Activated CD4-positive, alpha-beta T cell treated with anti-CD3 and anti-CD28 coated beads, Interleukin-2, amount 10 ng/mL, durations not matched to agents 24 days and 14 days (primary cell): ENCODE data around the gene TTPAL. TPM values are rescaled to one million over a fixed set of nuclear protein-coding genes. Genes with fewer than 3 reads are reported as not detected.

Experiments used
- DNase-seq: peaks from one replicate; pipeline ENCODE4 v3.0.0; 2022
- H3K27ac Mint-ChIP-seq: one replicate; pipeline ENCODE4 v1.8.0; 2022; ENCODE audit warnings: mild to moderate bottlenecking, mixed read lengths
- H3K27me3 Mint-ChIP-seq: one replicate; pipeline ENCODE4 v1.8.0; 2022; ENCODE audit warnings: mixed read lengths
- H3K36me3 Mint-ChIP-seq: one replicate; pipeline ENCODE4 v1.8.0; 2022; ENCODE audit warnings: low read depth, mild to moderate bottlenecking, mixed read lengths
- H3K4me1 Mint-ChIP-seq: one replicate; pipeline ENCODE4 v1.8.0; 2021; ENCODE audit warnings: mixed read lengths
- H3K4me3 Mint-ChIP-seq: one replicate; pipeline ENCODE4 v1.8.0; 2022; ENCODE audit warnings: mild to moderate bottlenecking, moderate library complexity, mixed read lengths
- H3K9me3 Mint-ChIP-seq: one replicate; pipeline ENCODE4 v1.8.0; 2021; ENCODE audit warnings: mixed read lengths
- intact Hi-C: fragments of 100-400 bp; cut with micrococcal nuclease; formaldehyde crosslinking; loops from one replicate; pipeline ENCODE4 v1.15.1; 2023
- total RNA-seq: library from RNA; stranded (reverse); gene quantifications from 2 replicates; pipeline ENCODE4 v1.2.3, GENCODE V29; 2022

TTPAL gene, protein sequence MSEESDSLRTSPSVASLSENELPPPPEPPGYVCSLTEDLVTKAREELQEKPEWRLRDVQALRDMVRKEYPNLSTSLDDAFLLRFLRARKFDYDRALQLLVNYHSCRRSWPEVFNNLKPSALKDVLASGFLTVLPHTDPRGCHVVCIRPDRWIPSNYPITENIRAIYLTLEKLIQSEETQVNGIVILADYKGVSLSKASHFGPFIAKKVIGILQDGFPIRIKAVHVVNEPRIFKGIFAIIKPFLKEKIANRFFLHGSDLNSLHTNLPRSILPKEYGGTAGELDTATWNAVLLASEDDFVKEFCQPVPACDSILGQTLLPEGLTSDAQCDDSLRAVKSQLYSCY
- 22.6 and 23.2 TPM in 2 replicates for total RNA-seq

DNA sequence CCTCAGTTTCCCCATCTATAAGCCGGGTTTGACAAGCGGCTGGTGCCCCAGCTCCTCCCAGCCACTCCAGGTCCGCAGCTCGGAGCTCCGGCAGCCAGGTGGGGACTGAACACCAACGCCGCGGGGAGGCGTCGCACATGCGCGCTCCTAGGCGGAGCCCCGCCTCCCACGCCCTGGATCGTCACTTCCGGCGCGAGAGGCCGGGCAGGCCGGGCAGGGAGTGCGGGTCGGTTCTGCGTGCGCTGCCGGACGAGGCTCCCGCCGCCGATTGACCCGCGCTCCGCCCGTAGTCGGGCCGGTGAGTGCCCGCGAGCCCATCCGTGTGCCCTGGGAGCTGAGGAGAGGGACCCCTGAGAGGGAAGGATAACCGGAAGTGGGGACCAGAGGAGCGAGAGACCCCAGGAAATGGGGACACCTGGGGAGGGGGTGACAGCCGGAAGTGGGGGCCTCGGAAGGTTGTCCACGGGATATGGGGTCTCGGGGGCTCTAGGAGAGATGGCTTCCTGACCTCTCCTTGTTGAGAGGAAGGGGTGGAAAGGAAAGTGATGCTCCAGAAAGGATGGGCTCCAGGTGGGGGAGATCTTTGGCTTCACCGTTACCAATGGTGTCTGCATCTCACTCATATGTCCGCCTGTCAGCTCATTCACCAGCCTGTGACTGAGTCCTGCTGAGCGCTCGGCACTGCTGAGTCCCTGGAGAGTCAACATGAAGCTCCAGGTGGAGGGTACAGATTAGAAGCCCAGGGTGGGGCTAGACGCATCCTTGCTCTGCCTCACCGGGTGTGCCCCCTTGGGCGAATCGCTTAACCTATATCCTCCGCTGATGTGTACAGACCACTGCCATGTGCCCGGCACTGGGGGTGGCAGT is at the start of gene TTPAL:
TTPAL (plus strand) TSS at position 181 of the 867 bp plus-strand sequence. CDS start 4,126 bp downstream, outside the sequence.
- H3K27ac Mint-ChIP-seq = peak within 1 kb of the TSS; percentile 99
- intact Hi-C loops = loop anchor here (1.0 to 10.0 kb wide), 5 partner anchors 91 to 265 kb away; partner anchors contain the start of genes FITM2 and OSER1

GRCh38 chr20:44425923-44426322 is 49.8 kb upstream of the TTPAL start:
- intact Hi-C loops = no loop called here
- no peak overlapping the region for H3K4me3 Mint-ChIP-seq
- H3K27me3 Mint-ChIP-seq = peaks cover 7% of the 10 kb centered on the region
- H3K9me3 Mint-ChIP-seq = no peaks in the 10 kb centered on the region
- DNase-seq = no peak
- no peaks in the 10 kb centered on the region for H3K4me1 Mint-ChIP-seq
- H3K27ac Mint-ChIP-seq = no peak overlapping the region
- H3K36me3 Mint-ChIP-seq = no peaks in the 10 kb centered on the region

More for the DNA sequence above, at the start of gene TTPAL:
- Mint-ChIP-seq H3K4me3 (peak within 1 kb of the TSS; percentile 99), H3K27me3 (no peaks in the 10 kb centered on the region), H3K4me1 (peaks cover 12% of the 10 kb centered on the region), H3K9me3 (no peaks in the 10 kb centered on the region), H3K36me3 (peaks cover 7% of the 10 kb centered on the region)
- peak; percentile 98 for DNase-seq

- no peak overlapping the region for H3K4me3 Mint-ChIP-seq
- no peaks in the 10 kb centered on the region for H3K9me3 Mint-ChIP-seq
- H3K4me1 Mint-ChIP-seq = no peaks in the 10 kb centered on the region
- peaks cover 4% of the 10 kb centered on the region for H3K27me3 Mint-ChIP-seq
- DNase-seq = no peak
- H3K27ac Mint-ChIP-seq = no peak overlapping the region
- intact Hi-C loops = no loop called here
- H3K36me3 Mint-ChIP-seq = no peaks in the 10 kb centered on the region
Observed at GRCh38 chr20:44426879-44427790, 48.5 kb upstream of the TTPAL start.

DNA sequence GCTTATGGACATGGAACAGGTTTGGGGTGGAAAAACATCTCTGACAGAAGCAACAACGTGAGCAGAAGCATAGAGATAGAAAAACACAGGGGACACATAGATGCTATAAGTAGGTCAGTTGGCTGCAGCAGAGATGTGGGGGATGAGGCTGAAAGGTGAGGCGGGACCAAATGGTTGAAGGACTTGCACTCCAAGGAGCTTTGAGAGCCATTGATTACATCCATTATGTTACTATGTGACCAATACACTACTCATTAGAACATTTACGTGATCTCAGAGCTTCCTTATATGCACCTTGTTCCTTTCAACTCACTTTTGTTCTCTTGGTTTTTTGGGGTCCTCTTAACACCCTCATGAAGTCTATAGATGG is 47.9 kb upstream of the TTPAL start:
- DNase-seq = no peak
- intact Hi-C loops = no loop called here
- Mint-ChIP-seq H3K27ac (no peak overlapping the region), H3K27me3 (peaks cover 6% of the 10 kb centered on the region), H3K9me3 (no peaks in the 10 kb centered on the region), H3K4me1 (no peaks in the 10 kb centered on the region), H3K36me3 (no peaks in the 10 kb centered on the region), H3K4me3 (no peak overlapping the region)

- Mint-ChIP-seq H3K27ac (no peak overlapping the region), H3K36me3 (no peaks in the 10 kb centered on the region), H3K4me3 (no peak overlapping the region), H3K27me3 (peaks cover 11% of the 10 kb centered on the region), H3K9me3 (no peaks in the 10 kb centered on the region), H3K4me1 (no peaks in the 10 kb centered on the region)
- no peak for DNase-seq
- intact Hi-C loops = no loop called here
Observed at GRCh38 chr20:44428174-44429016, 47.3 kb upstream of the TTPAL start.

DNA sequence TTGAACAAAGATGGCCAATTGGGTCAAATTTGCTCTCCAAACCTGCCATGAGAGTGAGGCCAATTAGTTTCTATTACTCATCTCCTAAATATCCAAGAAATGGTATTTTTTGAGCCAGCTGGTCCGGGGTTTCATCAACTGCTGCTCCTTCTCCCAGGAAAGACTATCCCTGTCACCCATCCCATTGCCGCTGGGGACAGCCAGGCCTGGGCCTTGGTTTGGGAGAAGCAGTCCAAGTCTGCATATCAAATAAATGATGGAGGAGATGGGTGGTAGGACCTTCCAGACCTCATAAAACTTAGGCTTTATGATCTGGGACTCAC is 46.7 kb upstream of the TTPAL start:
- no peak overlapping the region for H3K27ac Mint-ChIP-seq
- H3K27me3 Mint-ChIP-seq = peaks cover 12% of the 10 kb centered on the region
- no peaks in the 10 kb centered on the region for H3K36me3 Mint-ChIP-seq
- intact Hi-C loops = no loop called here
- no peak overlapping the region for H3K4me3 Mint-ChIP-seq
- no peak for DNase-seq
- no peaks in the 10 kb centered on the region for H3K4me1 Mint-ChIP-seq
- no peaks in the 10 kb centered on the region for H3K9me3 Mint-ChIP-seq

GRCh38 chr20:44429419-44430269 is 46.0 kb upstream of the TTPAL start:
- no peaks in the 10 kb centered on the region for H3K9me3 Mint-ChIP-seq

DNA sequence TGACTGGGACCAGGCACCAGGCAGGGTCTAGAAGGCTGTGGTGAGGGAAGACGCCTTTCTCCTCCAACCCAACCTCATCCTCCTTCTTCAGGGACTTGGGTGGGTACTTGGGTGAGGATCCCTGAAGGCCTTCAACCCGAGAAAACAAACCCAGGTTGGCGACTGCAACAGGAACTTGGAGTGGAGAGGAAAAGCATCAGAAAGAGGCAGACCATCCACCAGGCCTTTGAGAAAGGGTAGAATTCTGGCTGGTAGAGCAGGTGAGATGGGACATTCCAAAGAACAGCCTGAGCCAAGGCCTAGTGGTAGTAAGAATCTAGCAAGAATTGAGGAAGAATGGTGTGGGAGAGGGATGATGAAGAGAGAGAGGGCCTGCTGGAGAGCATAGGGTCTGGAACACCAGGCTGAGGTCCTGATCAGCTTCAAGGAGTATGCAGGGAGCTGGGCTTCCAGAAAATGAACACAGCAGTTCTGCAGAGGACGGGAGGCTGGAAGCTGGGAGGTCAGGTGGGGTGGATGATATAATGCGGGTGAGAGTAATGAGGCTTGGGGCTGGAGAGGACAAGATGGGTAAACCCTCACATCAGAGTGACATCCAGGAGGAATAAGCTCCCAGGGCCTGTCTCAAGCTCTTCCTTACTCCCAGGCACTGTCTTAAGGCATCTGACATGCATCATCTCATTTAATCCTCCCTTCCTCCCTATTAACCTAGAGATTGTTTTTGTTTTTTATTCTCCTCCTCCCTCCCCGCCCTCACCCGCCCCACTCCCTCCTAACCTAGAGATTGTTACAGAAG is 45.2 kb upstream of the TTPAL start:
- Mint-ChIP-seq H3K4me1 (no peaks in the 10 kb centered on the region), H3K27me3 (peaks cover 13% of the 10 kb centered on the region), H3K9me3 (no peaks in the 10 kb centered on the region), H3K4me3 (no peak overlapping the region), H3K36me3 (no peaks in the 10 kb centered on the region), H3K27ac (no peak overlapping the region)
- no peak for DNase-seq
- intact Hi-C loops = no loop called here

More at GRCh38 chr20:44429419-44430269, 46.0 kb upstream of the TTPAL start:
- H3K36me3 Mint-ChIP-seq = no peaks in the 10 kb centered on the region
- H3K4me3 Mint-ChIP-seq = no peak overlapping the region
- H3K27me3 Mint-ChIP-seq = peaks cover 13% of the 10 kb centered on the region
- H3K4me1 Mint-ChIP-seq = no peaks in the 10 kb centered on the region
- intact Hi-C loops = no loop called here
- no peak overlapping the region for H3K27ac Mint-ChIP-seq
- no peak for DNase-seq

DNA sequence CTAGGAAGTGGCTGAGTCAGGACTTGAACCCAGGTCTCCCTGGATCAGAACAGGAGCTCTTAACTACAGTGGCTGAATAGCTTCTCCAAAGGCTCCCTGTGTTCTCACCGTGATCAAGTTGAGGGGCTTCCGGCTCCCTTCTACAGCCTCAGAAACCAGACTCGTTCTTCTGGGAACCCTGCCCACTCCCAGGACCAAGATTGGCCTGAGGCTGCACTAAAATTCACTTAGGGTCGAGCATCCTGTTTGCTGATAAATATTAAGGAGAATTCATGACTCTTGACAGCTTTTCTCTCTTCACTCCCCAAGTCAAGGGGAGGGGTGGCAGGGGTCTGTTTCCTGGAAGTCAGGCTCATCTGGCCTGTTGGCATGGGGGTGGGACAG is 44.6 kb upstream of the TTPAL start:
- no peaks in the 10 kb centered on the region for H3K36me3 Mint-ChIP-seq
- no peak overlapping the region for H3K27ac Mint-ChIP-seq
- intact Hi-C loops = no loop called here
- H3K4me1 Mint-ChIP-seq = no peaks in the 10 kb centered on the region
- peaks cover 13% of the 10 kb centered on the region for H3K27me3 Mint-ChIP-seq
- no peak for DNase-seq
- no peaks in the 10 kb centered on the region for H3K9me3 Mint-ChIP-seq
- H3K4me3 Mint-ChIP-seq = no peak overlapping the region

DNA sequence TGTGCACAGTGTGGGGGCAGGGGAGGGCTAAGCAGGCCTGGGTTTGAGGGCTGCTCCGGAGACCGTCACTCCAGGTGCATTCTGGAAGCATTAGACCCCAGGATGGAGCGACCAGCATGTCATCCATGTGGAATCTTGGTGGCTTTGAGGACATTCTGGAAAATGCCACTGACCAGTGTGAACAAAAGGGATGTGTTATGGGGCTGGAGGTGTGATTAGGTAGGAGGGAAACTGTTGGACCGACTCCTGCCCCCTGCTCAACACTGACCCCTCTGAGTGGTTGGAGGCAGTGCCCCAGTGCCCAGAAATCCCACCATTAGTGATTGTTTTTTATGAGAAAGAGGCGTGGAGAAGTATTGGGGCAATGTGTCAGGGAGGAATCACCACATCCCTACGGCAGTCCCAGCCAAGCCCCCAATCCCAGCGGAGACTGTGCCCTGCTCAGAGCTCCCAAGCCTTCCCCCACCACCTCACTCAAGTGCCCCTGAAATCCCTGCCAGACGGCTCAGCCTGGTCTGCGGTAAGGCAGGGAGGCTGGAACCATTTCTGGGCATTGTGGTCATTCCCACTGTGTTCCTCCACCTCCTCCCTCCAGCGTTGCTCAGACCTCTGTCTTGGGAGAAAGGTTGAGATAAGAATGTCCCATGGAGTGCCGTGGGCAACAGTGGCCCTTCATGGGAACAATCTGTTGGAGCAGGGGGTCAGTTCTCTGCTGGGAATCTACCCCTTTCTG is 44.0 kb upstream of the TTPAL start:
- peaks cover 13% of the 10 kb centered on the region for H3K27me3 Mint-ChIP-seq
- no peaks in the 10 kb centered on the region for H3K4me1 Mint-ChIP-seq
- H3K36me3 Mint-ChIP-seq = no peaks in the 10 kb centered on the region
- no peak overlapping the region for H3K27ac Mint-ChIP-seq
- intact Hi-C loops = no loop called here
- H3K9me3 Mint-ChIP-seq = no peaks in the 10 kb centered on the region
- no peak overlapping the region for H3K4me3 Mint-ChIP-seq
- no peak for DNase-seq
